Measurements from ENCODE around the gene MAP4K3.

Gene MAP4K3

DNA sequence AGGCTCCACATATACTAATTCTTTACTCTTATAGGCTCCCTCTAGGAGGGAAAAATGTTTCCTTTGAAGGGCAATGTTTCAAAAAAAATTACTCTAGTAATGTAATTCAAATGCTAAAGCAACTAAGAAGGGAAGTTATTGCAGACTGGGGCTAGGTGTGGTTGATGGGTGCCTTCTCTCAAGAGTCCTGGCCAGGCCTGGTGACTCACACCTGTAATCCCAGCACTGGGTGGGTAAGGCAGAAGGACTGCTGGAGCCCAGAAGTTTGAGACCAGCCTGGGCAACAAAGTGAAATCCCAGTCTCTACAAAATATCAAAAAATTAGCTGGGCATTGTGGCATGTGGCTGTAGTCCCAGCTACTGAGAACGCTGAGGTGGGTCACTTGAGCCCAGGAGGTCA, 162.1 kb downstream of the MAP4K3 start:
- no peaks in the 10 kb centered on the region for H3K4me1 ChIP-seq (ENCODE audit: insufficient read depth, low read length)
- H3K36me3 ChIP-seq (ENCODE audit: insufficient read depth, low read depth, low read length): peaks cover 73% of the 10 kb centered on the region
- H3K27ac ChIP-seq (ENCODE audit: low read length): no peak overlapping the region
- no peak overlapping the region for H3K9ac ChIP-seq (ENCODE audit: low read depth, low read length)
- H3K27me3 ChIP-seq (ENCODE audit: insufficient read depth, low read length): no peaks in the 10 kb centered on the region
- no peak overlapping the region for H3K4me3 ChIP-seq (ENCODE audit: low read length)
- no peaks in the 10 kb centered on the region for H3K9me3 ChIP-seq (ENCODE audit: insufficient read depth, low read depth, low read length)

DNA sequence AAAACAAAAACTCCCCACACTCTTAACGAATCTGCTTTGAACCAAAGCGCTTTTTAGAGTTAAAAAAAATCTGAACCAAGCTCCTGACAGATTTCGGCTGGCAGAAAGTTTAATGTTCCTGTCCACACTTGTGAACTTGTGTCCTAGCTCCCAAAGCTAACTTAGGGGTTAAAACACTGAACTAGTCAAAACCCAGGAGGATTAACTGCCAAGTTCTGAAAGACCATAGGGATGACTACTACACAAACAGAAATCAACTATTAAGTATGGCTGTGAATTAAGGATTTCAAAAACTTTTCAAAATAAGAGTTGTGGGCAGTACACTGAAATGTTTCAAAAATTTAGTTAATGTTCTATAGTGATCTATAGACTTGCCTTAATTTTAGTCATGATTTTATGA, 167.1 kb downstream of the MAP4K3 start:
- H3K27ac ChIP-seq (ENCODE audit: low read length): no peak overlapping the region
- H3K4me1 ChIP-seq (ENCODE audit: insufficient read depth, low read length): no peaks in the 10 kb centered on the region
- no peak overlapping the region for H3K4me3 ChIP-seq (ENCODE audit: low read length)
- peaks cover 52% of the 10 kb centered on the region for H3K36me3 ChIP-seq (ENCODE audit: insufficient read depth, low read depth, low read length)
- H3K9me3 ChIP-seq (ENCODE audit: insufficient read depth, low read depth, low read length): no peaks in the 10 kb centered on the region
- H3K27me3 ChIP-seq (ENCODE audit: insufficient read depth, low read length): no peaks in the 10 kb centered on the region
- H3K9ac ChIP-seq (ENCODE audit: low read depth, low read length): no peak overlapping the region

DNA sequence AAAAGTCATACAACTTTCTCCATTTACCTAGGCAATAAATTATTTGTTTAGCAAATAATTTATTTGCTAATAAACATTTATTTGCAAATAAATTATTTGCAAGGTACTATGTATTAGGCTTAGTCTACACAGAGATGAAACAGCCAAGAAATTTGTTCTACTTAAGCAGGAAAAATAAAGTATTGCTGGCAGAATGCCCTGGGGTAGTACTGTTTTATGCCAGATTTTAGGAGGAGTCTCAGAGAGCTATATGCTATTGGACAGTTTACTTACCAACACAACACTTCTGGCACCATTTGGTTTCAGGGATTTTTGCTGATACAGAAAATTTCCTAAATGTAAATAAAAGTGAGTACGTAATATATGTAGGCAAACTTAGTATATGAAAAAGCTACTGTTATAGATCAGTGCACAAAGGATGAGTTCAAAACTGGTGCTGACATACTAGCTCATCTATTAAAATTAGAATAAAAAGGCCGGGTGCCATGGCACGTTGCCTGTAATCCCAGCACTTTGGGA, 170.1 kb downstream of the MAP4K3 start:
- Histone ChIP-seq H3K9ac (ENCODE audit: low read depth, low read length) (no peak overlapping the region), H3K27ac (ENCODE audit: low read length) (no peak overlapping the region), H3K27me3 (ENCODE audit: insufficient read depth, low read length) (no peaks in the 10 kb centered on the region), H3K36me3 (ENCODE audit: insufficient read depth, low read depth, low read length) (peaks cover 51% of the 10 kb centered on the region), H3K9me3 (ENCODE audit: insufficient read depth, low read depth, low read length) (no peaks in the 10 kb centered on the region), H3K4me1 (ENCODE audit: insufficient read depth, low read length) (no peaks in the 10 kb centered on the region), H3K4me3 (ENCODE audit: low read length) (no peak overlapping the region)

DNA sequence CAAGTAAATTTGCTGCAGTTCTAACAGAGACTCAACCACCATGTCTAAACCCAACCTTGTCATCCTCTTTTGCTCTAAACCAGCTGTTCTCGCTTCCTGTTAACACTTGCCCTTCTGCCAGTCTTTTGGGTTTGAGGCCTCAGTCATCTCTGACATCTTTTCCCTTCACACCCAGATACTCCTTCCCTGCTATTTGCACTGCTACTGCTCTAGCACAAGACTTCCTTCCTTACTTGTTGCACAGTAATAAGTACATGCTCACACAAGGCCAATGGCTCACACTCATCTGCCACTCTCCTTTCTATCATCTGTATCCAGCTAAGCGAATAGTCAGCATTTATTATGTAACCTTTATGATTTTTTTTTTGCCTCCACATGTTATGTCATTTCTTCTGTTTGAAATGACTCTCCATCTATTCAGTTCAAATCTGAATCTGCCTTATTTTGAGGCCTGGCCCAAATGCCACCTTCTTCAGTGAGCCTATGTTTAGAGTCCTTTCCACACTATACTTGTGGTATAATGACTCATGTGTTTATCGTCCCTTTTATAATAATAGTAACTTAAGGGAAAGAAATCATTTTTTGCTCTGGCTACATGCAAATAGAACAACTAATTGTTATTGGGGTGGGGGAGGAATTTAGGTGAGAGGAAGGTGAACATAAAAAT, 170.8 kb downstream of the MAP4K3 start:
- peaks cover 50% of the 10 kb centered on the region for H3K36me3 ChIP-seq (ENCODE audit: insufficient read depth, low read depth, low read length)
- no peak overlapping the region for H3K27ac ChIP-seq (ENCODE audit: low read length)
- no peak overlapping the region for H3K4me3 ChIP-seq (ENCODE audit: low read length)
- H3K4me1 ChIP-seq (ENCODE audit: insufficient read depth, low read length): no peaks in the 10 kb centered on the region
- no peaks in the 10 kb centered on the region for H3K9me3 ChIP-seq (ENCODE audit: insufficient read depth, low read depth, low read length)
- H3K9ac ChIP-seq (ENCODE audit: low read depth, low read length): no peak overlapping the region
- no peaks in the 10 kb centered on the region for H3K27me3 ChIP-seq (ENCODE audit: insufficient read depth, low read length)

DNA sequence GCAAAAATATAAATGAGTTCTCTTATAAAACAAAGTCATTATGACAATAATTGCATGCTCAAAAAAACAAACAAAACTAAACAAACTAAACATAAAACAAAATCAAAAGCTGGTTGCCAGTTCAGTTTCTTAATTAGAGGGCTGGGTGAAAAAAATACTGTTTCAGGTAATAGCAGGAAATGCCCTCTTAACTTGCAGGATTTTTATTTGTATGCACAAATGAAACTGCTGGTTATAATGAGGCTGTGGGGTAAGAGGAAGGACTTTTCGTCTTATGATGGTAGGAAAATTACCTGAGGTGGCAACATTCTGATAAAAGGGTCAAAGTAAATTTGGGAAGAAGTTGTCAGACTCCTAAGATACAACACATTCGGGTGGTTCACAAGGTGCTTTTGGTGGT, 171.8 kb downstream of the MAP4K3 start:
- H3K36me3 ChIP-seq (ENCODE audit: insufficient read depth, low read depth, low read length): peaks cover 48% of the 10 kb centered on the region

DNA sequence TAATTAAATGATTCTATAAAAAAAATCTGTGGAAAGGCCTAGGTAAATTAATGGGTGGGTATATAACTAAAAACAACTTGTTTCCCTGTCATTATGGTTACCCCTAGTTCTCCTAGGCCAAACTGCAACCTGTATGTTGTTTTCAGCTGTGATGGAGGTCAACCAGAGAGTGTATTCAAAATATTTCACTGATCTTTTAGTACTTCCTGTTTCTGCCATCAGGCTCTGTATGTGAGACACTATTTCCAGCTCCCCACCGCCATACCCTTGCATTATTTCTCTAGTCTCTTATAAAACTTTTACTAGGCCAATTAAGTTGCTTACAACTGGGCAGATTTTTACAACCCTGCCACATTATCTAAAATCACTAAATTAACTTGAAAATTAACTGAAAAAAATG, 172.4 kb downstream of the MAP4K3 start:
- Histone ChIP-seq H3K9ac (ENCODE audit: low read depth, low read length) (no peak overlapping the region), H3K27ac (ENCODE audit: low read length) (no peak overlapping the region)

More for the DNA sequence above, 171.8 kb downstream of the MAP4K3 start:
- Histone ChIP-seq H3K4me3 (ENCODE audit: low read length) (no peak overlapping the region), H3K9ac (ENCODE audit: low read depth, low read length) (no peak overlapping the region), H3K27me3 (ENCODE audit: insufficient read depth, low read length) (no peaks in the 10 kb centered on the region), H3K27ac (ENCODE audit: low read length) (no peak overlapping the region), H3K9me3 (ENCODE audit: insufficient read depth, low read depth, low read length) (no peaks in the 10 kb centered on the region), H3K4me1 (ENCODE audit: insufficient read depth, low read length) (no peaks in the 10 kb centered on the region)

DNA sequence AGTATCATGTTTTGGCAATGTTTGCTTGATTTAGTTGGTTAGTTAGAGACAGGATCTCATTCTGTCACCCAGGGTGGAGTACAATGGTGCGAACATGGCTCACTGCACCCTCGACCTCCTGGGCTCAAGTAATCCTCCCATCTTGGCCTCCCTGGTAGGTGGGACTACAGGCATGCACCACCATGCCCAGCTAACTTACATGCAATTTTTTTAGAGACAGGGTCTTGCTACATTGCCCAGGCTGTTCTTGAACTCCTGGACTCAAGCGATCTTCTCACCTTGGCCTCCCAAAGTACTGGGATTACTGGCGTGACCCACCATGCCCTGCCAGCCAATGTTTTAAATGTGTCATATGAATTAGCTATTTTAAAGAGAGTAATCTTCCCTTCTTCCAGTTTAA, 177.0 kb downstream of the MAP4K3 start:
- no peaks in the 10 kb centered on the region for H3K9me3 ChIP-seq (ENCODE audit: insufficient read depth, low read depth, low read length)
- H3K36me3 ChIP-seq (ENCODE audit: insufficient read depth, low read depth, low read length): peaks cover 65% of the 10 kb centered on the region
- no peak overlapping the region for H3K9ac ChIP-seq (ENCODE audit: low read depth, low read length)
- no peak overlapping the region for H3K27ac ChIP-seq (ENCODE audit: low read length)
- H3K4me3 ChIP-seq (ENCODE audit: low read length): no peak overlapping the region
- H3K4me1 ChIP-seq (ENCODE audit: insufficient read depth, low read length): no peaks in the 10 kb centered on the region
- no peaks in the 10 kb centered on the region for H3K27me3 ChIP-seq (ENCODE audit: insufficient read depth, low read length)

More for the DNA sequence above, 172.4 kb downstream of the MAP4K3 start:
- H3K27me3 ChIP-seq (ENCODE audit: insufficient read depth, low read length): no peaks in the 10 kb centered on the region
- H3K36me3 ChIP-seq (ENCODE audit: insufficient read depth, low read depth, low read length): peaks cover 49% of the 10 kb centered on the region
- H3K4me3 ChIP-seq (ENCODE audit: low read length): no peak overlapping the region
- no peaks in the 10 kb centered on the region for H3K4me1 ChIP-seq (ENCODE audit: insufficient read depth, low read length)
- H3K9me3 ChIP-seq (ENCODE audit: insufficient read depth, low read depth, low read length): no peaks in the 10 kb centered on the region

DNA sequence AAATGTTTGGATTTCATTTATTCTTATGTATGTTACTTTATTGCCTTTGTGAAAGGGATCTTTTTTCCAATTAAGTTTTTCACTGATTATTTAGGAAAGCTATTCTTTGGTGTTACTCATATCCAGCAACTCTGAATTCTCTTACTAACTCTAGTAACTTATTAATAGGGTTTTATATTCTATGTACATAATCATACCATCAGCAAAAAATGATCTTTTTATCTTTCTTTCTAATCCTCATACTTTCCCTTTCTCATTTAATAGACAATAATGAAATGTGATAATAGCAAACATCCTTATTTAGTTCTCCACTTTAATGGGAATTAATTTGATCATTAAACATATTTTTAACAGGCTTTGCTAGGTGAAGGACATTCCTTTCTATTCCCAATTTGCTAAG, 181.0 kb downstream of the MAP4K3 start:
- peaks cover 10% of the 10 kb centered on the region for H3K9me3 ChIP-seq (ENCODE audit: insufficient read depth, low read depth, low read length)
- no peak overlapping the region for H3K4me3 ChIP-seq (ENCODE audit: low read length)
- no peak overlapping the region for H3K9ac ChIP-seq (ENCODE audit: low read depth, low read length)
- H3K27ac ChIP-seq (ENCODE audit: low read length): no peak overlapping the region
- H3K27me3 ChIP-seq (ENCODE audit: insufficient read depth, low read length): no peaks in the 10 kb centered on the region
- H3K36me3 ChIP-seq (ENCODE audit: insufficient read depth, low read depth, low read length): peaks cover 76% of the 10 kb centered on the region
- H3K4me1 ChIP-seq (ENCODE audit: insufficient read depth, low read length): no peaks in the 10 kb centered on the region

DNA sequence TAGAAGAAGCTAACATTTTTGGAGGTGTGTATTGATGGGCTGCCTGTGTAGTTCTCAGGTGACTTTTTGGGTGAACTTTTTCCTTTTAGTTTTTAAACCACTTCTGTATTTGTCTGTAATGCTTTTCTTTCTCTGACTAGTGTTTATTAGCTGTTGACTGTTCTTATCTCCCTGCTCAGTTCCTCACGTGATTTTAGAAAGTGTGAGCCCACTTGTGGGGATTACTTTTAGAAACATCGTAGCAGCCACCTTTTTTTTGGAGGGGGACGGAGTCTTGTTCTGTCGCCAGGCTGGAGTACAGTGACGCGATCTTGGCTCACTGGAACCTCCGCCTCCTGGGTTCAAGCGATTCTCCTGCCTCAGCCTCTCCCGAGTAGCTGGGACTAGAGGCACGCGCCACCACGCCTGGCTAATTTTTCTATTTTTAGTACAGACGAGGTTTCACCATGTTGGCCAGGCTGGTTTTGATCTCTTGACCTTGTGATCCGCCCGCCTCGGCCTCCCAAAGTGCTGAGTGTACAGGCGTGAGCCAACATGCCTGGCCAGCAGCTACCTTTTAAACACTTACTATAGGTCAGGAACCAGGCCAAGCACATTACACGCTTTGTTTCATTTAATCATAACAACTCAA, 184.1 kb downstream of the MAP4K3 start:
- no peak overlapping the region for H3K9ac ChIP-seq (ENCODE audit: low read depth, low read length)
- H3K27ac ChIP-seq (ENCODE audit: low read length): no peak overlapping the region
- H3K4me1 ChIP-seq (ENCODE audit: insufficient read depth, low read length): no peaks in the 10 kb centered on the region
- H3K4me3 ChIP-seq (ENCODE audit: low read length): no peak overlapping the region
- H3K9me3 ChIP-seq (ENCODE audit: insufficient read depth, low read depth, low read length): peaks cover 13% of the 10 kb centered on the region
- H3K36me3 ChIP-seq (ENCODE audit: insufficient read depth, low read depth, low read length): peaks cover 79% of the 10 kb centered on the region
- no peaks in the 10 kb centered on the region for H3K27me3 ChIP-seq (ENCODE audit: insufficient read depth, low read length)

DNA sequence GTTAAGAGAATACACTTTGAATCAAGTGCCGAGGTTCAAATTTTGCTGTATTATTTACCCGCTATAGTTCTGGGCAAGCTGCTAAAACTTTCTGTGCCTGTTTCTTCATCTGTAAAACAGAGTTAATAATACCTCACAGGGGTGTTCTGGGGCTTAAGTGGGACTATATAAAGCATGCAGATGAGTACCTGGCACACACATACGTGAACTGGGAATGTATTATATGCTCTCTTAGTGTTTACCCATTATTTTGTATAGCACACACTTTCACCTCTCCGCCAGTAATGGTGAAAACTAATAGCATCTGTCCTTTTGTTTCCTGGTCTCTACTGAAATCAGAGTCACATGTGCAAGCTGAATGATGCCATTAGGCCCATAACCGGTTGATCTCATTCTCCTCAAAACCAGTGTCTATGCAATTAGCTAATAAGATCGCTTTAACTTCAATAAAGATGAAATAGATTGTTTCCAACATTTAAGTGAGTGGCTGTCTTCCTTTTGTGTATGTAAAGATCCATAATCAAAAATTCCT, 189.5 kb downstream of the MAP4K3 start:
- no peaks in the 10 kb centered on the region for H3K27me3 ChIP-seq (ENCODE audit: insufficient read depth, low read length)
- peaks cover 13% of the 10 kb centered on the region for H3K9me3 ChIP-seq (ENCODE audit: insufficient read depth, low read depth, low read length)
- peaks cover 38% of the 10 kb centered on the region for H3K36me3 ChIP-seq (ENCODE audit: insufficient read depth, low read depth, low read length)
- no peaks in the 10 kb centered on the region for H3K4me1 ChIP-seq (ENCODE audit: insufficient read depth, low read length)
- no peak overlapping the region for H3K4me3 ChIP-seq (ENCODE audit: low read length)
- no peak overlapping the region for H3K9ac ChIP-seq (ENCODE audit: low read depth, low read length)
- H3K27ac ChIP-seq (ENCODE audit: low read length): no peak overlapping the region

DNA sequence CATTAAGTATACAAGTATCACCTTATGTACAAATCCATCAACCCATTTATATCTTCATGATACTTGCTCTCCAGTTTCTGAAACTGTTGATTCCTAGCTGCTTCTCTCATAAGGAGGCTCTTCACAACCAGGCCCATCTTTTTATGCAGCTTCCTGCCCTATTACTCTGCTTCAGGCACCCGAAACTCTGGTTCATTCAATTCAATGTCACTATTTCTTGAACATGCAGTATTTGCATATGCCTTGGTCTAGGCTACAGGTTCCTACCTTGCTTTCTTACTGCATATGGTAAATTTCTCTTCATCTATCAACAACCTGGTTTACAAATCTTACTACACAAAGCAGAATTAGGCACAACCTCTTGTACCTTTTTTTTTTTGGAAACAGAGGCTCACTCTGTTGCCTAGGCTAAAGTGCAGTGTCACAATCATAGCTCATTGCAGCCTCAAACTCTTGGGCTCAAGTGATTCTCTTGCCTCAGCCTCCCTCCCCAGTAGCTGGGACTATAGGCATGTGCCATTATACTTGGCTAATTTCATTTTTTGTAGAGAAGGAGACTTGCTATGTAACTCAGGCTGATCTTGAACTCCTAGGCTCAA, 190.6 kb downstream of the MAP4K3 start:
- no peak overlapping the region for H3K9ac ChIP-seq (ENCODE audit: low read depth, low read length)
- H3K36me3 ChIP-seq (ENCODE audit: insufficient read depth, low read depth, low read length): peaks cover 27% of the 10 kb centered on the region
- H3K4me1 ChIP-seq (ENCODE audit: insufficient read depth, low read length): peaks cover 3% of the 10 kb centered on the region; the same call in 1 of the 2 replicates
- no peak overlapping the region for H3K27ac ChIP-seq (ENCODE audit: low read length)
- H3K4me3 ChIP-seq (ENCODE audit: low read length): no peak overlapping the region
- peaks cover 7% of the 10 kb centered on the region for H3K9me3 ChIP-seq (ENCODE audit: insufficient read depth, low read depth, low read length)
- no peaks in the 10 kb centered on the region for H3K27me3 ChIP-seq (ENCODE audit: insufficient read depth, low read length)

Data from iPS-20b (cell line).